ENCODE measurements around the gene MRPL10. TPM values are rescaled to one million over a fixed set of nuclear protein-coding genes. Genes with fewer than 3 reads are reported as not detected.

MRPL10 gene
- total RNA-seq, 1 experiment from 2014 or later, result 63.8 TPM

- TSS peak; percentile 71 for BruUV-seq (replicated peaks)
- peaks cover 31% of the 10 kb centered on the region for H3K79me2 ChIP-seq (ENCODE audit: low read depth)
- no peak overlapping the region for H3K27ac ChIP-seq
- H2AFZ ChIP-seq, result peak overlapping the region; percentile 69
- no peaks in the 10 kb centered on the region for H3K27me3 ChIP-seq (ENCODE audit: insufficient read depth, low read depth)
- CTCF ChIA-PET, result interaction anchor here (0.5 to 1.0 kb wide), 4 partner anchors 10 to 81 kb away, joined by 5 to 6 read pairs (median 5); partner anchors contain the start of gene OSBPL7
- H3K4me1 ChIP-seq (replicated peaks; ENCODE audit: insufficient read depth), result peaks cover 20% of the 10 kb centered on the region
- peaks cover 41% of the 10 kb centered on the region for H3F3A ChIP-seq (ENCODE audit: insufficient read depth, low read depth)
- intact Hi-C loops (cut with micrococcal nuclease; ENCODE audit: unreplicated experiment), result loop anchor here (1.0 kb wide), 1 partner anchor 56 kb away; no protein-coding TSS in a partner anchor
- no peak for DNase-seq
- peak overlapping the region; percentile 76 for H3K4me3 ChIP-seq
- H3K4me2 ChIP-seq, result peak overlapping the region; percentile 99
- H4K20me1 ChIP-seq (ENCODE audit: insufficient read depth), result peaks cover 14% of the 10 kb centered on the region
- POLR2A ChIA-PET (ENCODE audit: unreplicated experiment), result interaction anchor here (0.6 to 0.8 kb wide), 5 partner anchors 10 to 212 kb away, joined by 3 to 5 read pairs (median 3); partner anchors contain the start of gene OSBPL7
- H3K9me3 ChIP-seq (ENCODE audit: insufficient read depth, low read depth), result no peaks in the 10 kb centered on the region
- H3K36me3 ChIP-seq (ENCODE audit: low read depth), result peaks cover 14% of the 10 kb centered on the region
- TF ChIP-seq CTCF (conservative IDR thresholded peaks at IDR 0.05) (no peak), EZH2 (IDR thresholded peaks at IDR 0.05; ENCODE audit: low read depth) (no peak)
- H3K9me2 ChIP-seq (ENCODE audit: insufficient read depth), result no peaks in the 10 kb centered on the region
These were observed 590 bp upstream of the MRPL10 start for GRCh38 chr17:47831934-47832327.

GRCh38 chr17:47830396-47831002, 842 bp downstream of the MRPL10 start:
- H3K27ac ChIP-seq, result peak overlapping the region; percentile 63
- H3K27me3 ChIP-seq (ENCODE audit: insufficient read depth, low read depth), result no peaks in the 10 kb centered on the region
- peaks cover 41% of the 10 kb centered on the region for H3F3A ChIP-seq (ENCODE audit: insufficient read depth, low read depth)
- TF ChIP-seq EZH2 (IDR thresholded peaks at IDR 0.05; ENCODE audit: low read depth) (no peak), CTCF (conservative IDR thresholded peaks at IDR 0.05) (no peak; the same call in 1 of the 2 replicates)
- H3K79me2 ChIP-seq (ENCODE audit: low read depth), result peaks cover 31% of the 10 kb centered on the region
- BruUV-seq (replicated peaks), result no TSS peak
- peaks cover 20% of the 10 kb centered on the region for H3K4me1 ChIP-seq (replicated peaks; ENCODE audit: insufficient read depth)
- peak overlapping the region; percentile 76; the same call in 1 of the 2 replicates for H2AFZ ChIP-seq
- peaks cover 14% of the 10 kb centered on the region for H4K20me1 ChIP-seq (ENCODE audit: insufficient read depth)
- H3K9me2 ChIP-seq (ENCODE audit: insufficient read depth), result no peaks in the 10 kb centered on the region
- peak overlapping the region; percentile 76 for H3K4me3 ChIP-seq
- ChIA-PET POLR2A (ENCODE audit: unreplicated experiment) (interaction anchor here (0.6 kb wide), 1 partner anchor 50 kb away, joined by 3 read pairs; no protein-coding TSS in a partner anchor), CTCF (no interaction called here)
- peak overlapping the region; percentile 99 for H3K4me2 ChIP-seq
- DNase-seq, result no peak
- no peaks in the 10 kb centered on the region for H3K9me3 ChIP-seq (ENCODE audit: insufficient read depth, low read depth)
- intact Hi-C loops (cut with micrococcal nuclease; ENCODE audit: unreplicated experiment), result loop anchor here (1.0 kb wide), 1 partner anchor 54 kb away; no protein-coding TSS in a partner anchor
- H3K36me3 ChIP-seq (ENCODE audit: low read depth), result peaks cover 25% of the 10 kb centered on the region

GRCh38 chr17:47829870-47830269, 1.5 kb downstream of the MRPL10 start:
- Histone ChIP-seq H3K27ac (peak overlapping the region; percentile 63), H3K9me2 (ENCODE audit: insufficient read depth) (no peaks in the 10 kb centered on the region), H3K27me3 (ENCODE audit: insufficient read depth, low read depth) (no peaks in the 10 kb centered on the region), H3K36me3 (ENCODE audit: low read depth) (peaks cover 30% of the 10 kb centered on the region), H3K9me3 (ENCODE audit: insufficient read depth, low read depth) (no peaks in the 10 kb centered on the region), H3K4me2 (peak overlapping the region; percentile 99), H3K79me2 (ENCODE audit: low read depth) (peaks cover 31% of the 10 kb centered on the region), H3K4me1 (replicated peaks; ENCODE audit: insufficient read depth) (peaks cover 20% of the 10 kb centered on the region), H4K20me1 (ENCODE audit: insufficient read depth) (peaks cover 14% of the 10 kb centered on the region), H3K4me3 (peak overlapping the region; percentile 76; the same call in 1 of the 2 replicates), H3F3A (ENCODE audit: insufficient read depth, low read depth) (peaks cover 38% of the 10 kb centered on the region), H2AFZ (no peak overlapping the region)
- no TSS peak for BruUV-seq (replicated peaks)
- no peak for DNase-seq
- ChIA-PET POLR2A (ENCODE audit: unreplicated experiment) (no interaction called here), CTCF (no interaction called here)
- no peak for TF ChIP-seq CTCF (conservative IDR thresholded peaks at IDR 0.05)
- no peak for TF ChIP-seq EZH2 (IDR thresholded peaks at IDR 0.05; ENCODE audit: low read depth)
- intact Hi-C loops (cut with micrococcal nuclease; ENCODE audit: unreplicated experiment), result no loop called here

All from PC-9 (cell line).